Mammary epithelial cell (primary cell): ENCODE data around the gene AQP12A.

Source experiments
- EZH2 ChIP-seq: IDR thresholded peaks from 2 replicates; pipeline ENCODE4 v1.6.1; 2012; ENCODE audit warnings: low read length, inconsistent platforms, borderline replicate concordance
- TF ChIP-seq, protein P1 (sequence below), 2 donors: IDR thresholded peaks in 1 of 2; conservative IDR thresholded peaks in 1 of 2; 2 replicates each; pipeline ENCODE4 v1.5.1; 2011 to 2012; ENCODE audit warnings: inconsistent platforms in 2 of 2, low read length in 2 of 2, mild to moderate bottlenecking in 2 of 2, control low read depth in 1 of 2, low read depth in 1 of 2; ENCODE audit not compliant: insufficient read depth in 1 of 2; ENCODE audit errors: extremely low read depth in 1 of 2

- TF ChIP-seq, protein P1, sequence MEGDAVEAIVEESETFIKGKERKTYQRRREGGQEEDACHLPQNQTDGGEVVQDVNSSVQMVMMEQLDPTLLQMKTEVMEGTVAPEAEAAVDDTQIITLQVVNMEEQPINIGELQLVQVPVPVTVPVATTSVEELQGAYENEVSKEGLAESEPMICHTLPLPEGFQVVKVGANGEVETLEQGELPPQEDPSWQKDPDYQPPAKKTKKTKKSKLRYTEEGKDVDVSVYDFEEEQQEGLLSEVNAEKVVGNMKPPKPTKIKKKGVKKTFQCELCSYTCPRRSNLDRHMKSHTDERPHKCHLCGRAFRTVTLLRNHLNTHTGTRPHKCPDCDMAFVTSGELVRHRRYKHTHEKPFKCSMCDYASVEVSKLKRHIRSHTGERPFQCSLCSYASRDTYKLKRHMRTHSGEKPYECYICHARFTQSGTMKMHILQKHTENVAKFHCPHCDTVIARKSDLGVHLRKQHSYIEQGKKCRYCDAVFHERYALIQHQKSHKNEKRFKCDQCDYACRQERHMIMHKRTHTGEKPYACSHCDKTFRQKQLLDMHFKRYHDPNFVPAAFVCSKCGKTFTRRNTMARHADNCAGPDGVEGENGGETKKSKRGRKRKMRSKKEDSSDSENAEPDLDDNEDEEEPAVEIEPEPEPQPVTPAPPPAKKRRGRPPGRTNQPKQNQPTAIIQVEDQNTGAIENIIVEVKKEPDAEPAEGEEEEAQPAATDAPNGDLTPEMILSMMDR (conservative IDR thresholded peaks at IDR 0.05 in 1 of 2, IDR thresholded peaks at IDR 0.05 in 1 of 2; ENCODE audit: extremely low read depth in 1 of 2, insufficient read depth in 1 of 2, low read depth in 1 of 2, low read length in 2 of 2), result no peak
- TF ChIP-seq EZH2, result no peak
Observed at GRCh38 chr2:240713071-240713927, 21.6 kb downstream of the AQP12A start.
